UCSD-AML1 (cell line): ENCODE results near the gene RHOG.
A peak's percentile ranks its signal among the peaks of the same experiment; 100 is the strongest.
"Not testable (repeated sequence)": the region's sequence is repeated elsewhere in the genome, so short reads cannot be mapped to it uniquely, and the experiment has no call there.

Source experiments
- DNase-seq: peaks from one replicate; lab custom pipeline; 2025; ENCODE audit not compliant: unreplicated experiment; lab: John Stamatoyannopoulos, UW

Gene RHOG

DNA sequence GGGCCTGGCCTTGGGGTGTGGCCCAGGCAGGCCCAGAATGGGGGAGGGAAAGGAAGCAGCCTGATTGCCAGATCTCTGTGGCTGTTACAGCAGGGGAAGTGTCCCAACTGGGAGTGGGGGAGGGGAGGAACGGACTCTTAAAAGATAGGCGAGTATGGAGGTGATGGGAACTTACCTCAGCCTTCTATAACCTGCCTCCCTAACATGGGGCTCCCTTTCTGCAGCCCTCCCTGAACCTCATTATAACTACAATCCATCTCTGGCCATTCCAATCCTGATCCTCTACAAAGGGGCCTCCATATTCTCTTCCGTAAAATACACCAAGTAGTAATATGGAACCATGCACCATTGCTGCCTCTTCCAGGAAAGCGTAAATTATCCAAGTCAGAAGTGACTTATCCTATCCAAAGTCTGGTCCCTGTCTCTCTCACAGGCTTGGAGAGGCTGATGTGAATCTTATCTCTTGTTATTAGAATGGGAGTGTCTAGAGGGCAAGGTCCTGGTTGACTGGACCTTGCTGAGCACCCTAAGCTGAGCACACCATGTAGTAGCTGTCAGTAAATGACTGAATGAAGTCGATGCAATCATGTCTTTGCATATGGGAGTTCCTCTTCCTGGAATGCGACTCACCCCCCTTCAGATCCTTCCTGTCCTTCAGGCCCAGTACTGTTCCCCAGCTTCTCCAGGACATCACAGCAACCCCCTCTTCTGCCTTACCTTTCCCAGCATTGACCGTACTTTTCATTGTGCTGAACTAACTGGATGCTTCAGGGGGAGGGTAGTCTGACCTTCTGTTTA lies 5.9 kb downstream of the RHOG start:
- DNase-seq, result peak; percentile 81

DNA sequence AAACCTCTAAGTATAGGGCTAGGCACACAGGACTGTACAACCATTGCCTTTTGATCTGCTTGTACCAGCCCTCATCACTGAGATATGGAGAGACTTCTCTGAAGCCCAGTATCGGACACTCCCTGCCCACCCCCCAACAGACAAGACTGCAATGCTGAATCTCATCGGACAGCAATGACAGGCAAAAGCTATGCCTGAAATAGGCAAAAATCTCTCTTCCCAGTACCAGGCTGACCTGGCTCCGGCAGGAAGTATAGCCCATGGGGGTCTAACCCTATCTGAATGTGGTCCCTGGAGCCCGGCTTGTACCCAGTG lies 6.5 kb downstream of the RHOG start:
- DNase-seq, result no peak

DNA sequence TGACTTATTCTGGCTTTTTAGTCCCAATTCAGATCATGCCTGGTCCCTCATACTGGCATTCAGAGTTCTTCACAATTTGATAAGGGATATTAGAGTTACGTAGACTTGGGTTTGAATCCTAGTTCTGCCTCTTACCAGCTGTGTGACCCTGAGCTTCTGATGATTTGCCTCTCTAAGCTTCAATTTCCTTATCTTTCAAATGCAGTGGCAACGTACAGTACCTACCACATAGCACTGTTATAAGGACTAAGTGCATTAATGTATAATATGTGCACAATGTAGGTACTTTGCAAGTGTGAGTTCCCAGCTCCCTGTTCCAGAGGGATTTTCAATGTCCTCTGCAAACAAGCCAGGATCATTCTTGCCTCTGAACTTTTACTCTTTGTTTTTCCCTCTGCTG lies 7.3 kb downstream of the RHOG start:
- no peak for DNase-seq

DNA sequence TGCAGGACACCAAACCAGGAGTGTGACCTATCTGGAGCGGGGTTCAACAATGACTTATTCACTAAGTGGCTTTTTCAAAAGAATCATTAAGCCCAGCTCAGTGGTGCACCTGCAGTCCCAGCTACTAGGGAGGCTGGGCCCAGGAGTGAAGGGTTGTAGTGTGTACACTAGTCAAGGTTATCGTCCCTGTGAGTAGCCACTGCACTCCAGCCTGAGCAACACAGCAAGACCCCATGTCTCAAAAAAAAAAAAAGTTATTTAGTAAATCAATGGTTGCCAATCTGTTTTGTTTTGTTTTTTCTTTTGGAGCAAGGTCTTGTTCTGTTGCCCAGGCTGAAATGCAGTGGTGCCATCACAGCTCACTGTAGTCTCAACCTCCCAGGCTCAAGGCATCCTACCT lies 7.9 kb downstream of the RHOG start:
- no peak for DNase-seq

DNA sequence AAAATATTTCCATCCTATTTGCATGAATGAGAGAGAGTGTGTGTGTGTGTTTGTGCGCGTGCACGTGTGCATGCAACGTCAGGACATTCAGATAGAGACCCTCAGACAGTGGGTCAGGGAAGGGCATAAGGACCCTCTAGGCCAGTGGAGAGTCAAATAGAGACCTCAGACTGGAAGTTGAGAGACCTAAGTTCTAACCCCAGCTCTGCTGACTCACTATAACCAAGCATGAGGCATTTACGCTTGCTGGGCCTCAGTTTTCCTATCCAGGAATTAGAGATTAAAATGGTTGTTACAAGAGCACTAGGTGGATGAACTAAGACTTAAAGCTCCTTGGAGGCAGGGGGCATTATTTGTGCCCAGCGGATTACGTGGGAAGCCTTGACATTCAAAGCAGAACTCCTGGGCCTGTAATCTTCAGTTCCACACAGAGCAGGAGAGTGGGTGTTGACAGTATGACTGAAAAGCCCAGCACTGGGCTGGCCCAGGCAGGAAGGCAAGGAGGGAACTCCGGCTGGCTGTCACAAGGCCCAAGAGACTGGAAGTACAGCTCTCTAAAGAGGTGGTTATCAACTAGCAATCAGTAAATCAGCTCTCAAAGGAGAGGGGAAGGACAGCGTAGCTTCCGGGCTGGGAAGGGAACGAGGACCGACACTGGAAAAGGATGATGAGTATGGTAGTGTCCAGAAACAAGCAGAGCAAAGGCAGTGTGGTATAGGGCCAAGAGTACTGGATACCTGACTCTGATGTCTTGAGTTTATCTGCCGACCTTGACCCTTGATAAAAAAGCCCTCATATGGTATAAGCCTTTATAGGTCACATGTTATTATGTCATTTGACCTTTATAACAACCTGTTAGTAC lies 9.2 kb downstream of the RHOG start:
- DNase-seq, result peak; percentile 57

DNA sequence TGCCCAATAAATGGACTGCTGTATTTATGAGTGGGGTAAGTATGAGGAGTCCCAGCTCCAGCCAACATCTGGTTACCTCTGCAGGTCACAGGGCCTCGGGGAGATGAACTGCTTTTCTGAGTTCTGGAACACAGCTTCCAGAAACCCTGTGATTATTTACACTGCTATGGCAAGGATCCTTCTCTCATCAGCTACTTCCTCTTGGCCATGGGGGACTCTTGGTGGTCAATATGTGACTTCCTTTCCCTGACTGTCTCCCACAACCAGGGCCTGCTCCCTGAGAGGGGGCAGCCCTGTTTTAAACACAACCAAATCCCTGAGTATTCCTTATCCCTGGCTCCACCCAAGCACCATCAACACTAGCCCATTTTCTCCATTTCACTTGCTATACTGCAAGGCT lies 10.0 kb downstream of the RHOG start:
- DNase-seq, result no peak

DNA sequence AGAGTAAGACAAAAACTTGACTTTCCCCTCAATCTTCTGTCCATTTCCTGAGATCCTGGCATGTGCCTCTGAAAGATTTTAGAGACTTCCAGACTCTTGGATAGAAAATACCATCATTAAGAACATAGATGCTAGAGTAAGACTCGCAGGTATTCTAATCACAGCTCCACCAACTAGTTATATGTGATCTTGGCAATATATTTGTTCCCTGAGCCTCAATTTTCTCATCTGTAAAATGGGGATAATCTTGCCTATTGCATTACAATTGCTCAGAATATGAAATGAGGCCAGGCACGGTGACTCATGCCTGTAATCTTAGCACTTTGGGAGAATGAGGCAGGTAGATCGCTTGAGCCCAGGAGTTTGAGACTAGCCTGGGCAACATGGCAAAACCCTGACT lies 10.7 kb downstream of the RHOG start:
- no peak for DNase-seq

DNA sequence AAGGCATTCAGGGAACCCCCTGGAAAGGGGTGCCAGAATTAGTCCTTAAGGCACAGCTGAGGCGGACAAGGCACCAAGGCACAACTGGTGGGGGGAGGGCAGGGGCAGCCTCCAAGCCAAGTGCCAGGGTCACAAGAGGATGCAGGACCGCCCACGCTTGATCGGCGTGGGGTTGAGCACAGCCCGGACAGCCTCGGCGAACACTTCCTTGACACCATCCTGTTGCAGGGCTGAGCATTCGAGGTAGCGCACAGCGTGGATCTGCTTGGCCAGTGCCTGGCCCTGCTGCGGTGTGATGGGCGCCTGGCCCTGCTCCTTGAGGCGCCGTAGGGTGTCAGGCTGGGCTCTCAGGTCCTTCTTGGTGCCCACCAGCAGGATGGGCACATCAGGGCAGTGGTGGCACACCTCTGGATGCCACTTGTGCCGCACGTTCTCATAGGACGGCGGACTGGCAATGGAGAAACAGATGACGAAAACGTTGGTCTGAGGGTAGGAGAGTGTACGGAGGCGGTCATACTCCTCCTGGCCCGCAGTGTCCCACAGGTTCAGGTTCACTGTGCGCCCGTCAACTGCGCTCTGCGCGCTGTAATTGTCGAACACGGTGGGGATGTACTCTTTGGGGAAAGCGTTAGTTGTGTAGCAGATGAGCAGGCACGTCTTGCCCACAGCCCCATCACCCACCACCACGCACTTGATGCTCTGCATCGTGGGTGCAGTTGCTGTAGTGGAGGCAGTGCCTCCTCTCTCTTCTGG lies 13.1 kb downstream of the RHOG start:
- DNase-seq, result no peak

DNA sequence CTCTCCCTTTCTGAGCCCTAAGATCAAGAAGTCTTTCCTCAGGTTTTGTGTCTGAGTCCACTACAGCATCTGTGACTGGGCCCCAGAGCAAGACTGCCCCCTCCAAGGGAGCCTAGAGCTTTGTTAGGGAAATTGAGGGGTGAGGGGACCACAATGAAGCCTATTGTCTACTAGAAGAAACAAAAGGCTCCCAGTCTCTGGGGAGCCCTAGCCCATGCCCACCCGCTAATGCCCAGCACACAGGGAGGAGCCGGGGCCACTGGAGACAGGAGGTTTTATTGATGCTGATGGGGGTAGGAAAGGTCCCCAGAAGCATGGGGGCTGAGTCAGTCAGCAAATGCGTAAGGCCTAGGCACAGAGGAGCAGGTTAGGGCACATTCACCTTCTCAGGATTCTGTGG lies 14.0 kb downstream of the RHOG start:
- DNase-seq, result no peak

DNA sequence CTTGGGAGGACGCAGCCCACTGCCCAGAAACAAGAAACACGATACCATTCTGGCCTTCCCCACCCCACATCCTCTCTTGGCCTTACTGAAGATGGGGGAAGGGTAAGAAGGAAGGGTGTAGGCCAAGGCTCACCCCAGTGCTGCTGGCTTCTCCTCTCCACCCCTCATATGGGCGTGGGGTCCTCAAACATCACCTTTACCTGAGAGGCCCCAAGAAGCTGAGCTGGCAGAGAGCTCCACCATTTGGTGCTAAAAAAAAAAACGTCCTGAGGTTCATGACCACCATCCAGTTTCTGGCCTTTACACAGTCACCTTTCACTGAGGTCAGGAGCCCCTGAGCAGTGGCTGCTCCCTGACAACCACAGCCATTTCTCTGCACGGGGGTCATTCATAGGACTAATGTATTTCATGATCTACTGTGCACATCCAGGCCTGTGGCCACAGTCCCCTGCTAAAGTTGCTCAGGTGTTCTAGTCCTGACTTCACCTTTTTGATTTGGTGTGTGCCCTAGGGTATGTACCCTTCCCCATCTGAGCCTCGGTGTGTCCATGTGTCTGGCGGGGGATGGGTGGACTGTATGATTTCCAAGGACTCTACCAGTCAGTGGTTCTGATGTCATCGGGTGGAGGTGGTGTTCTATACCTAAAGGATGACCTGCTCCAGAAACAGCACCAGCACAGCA lies 15.1 kb downstream of the RHOG start:
- DNase-seq, result no peak

DNA sequence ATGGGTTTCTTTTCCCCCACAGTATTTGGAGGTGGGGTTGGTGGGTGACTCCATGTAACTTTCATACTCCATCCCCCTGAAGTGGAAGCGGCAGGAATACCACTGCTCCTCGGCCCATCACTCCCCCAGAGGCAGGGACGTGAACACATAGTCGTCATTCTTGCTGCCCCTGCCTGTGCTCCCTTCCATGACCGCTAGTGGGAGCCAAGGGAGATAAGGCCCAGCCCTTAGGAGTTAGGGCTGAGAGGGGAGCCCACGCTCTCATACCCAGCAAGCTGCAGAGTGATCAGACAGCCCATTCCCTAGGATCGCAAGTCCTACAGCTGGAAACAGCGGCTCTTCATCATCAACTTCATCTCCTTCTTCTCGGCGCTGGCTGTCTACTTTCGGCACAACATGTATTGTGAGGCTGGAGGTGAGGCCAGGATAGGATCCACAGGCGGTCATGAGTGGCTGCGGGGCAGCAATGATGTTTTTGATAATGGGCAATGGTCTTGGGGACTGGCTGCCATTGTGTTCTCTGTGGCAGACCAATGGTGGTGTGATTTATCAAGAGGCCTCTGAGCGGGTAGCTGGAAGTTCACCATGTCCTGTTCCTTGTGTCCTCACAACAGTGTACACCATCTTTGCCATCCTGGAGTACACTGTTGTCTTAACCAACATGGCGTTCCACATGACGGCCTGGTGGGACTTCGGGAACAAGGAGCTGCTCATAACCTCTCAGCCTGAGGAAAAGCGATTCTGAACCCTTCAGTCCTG lies 15.9 kb downstream of the RHOG start:
- DNase-seq, result peak; percentile 87

DNA sequence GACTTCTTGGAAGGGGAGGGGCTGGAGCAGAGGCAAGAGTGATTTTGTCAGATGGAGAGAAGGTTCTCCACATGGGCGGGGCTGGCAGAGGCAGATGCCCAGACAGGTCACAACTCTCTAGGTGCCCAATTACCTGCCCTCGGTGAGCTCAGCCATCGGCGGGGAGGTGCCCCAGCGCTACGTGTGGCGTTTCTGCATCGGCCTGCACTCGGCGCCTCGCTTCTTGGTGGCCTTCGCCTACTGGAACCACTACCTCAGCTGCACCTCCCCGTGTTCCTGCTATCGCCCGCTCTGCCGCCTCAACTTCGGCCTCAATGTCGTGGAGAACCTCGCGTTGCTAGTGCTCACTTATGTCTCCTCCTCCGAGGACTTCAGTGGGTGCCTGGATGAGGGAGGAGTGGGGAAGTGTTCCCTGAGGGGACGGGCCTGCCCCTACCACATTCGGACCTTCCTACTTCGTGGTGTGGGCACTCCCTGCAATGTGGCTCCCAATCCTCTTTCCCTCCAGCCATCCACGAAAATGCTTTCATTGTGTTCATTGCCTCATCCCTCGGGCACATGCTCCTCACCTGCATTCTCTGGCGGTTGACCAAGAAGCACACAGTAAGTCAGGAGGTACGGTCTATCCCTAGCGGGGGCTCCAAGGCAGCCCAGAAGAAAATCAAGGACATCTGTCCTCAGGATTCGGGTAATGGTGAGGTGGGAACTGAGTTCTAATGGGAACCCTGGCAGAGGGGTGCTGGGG lies 16.8 kb downstream of the RHOG start:
- DNase-seq, result no peak

DNA sequence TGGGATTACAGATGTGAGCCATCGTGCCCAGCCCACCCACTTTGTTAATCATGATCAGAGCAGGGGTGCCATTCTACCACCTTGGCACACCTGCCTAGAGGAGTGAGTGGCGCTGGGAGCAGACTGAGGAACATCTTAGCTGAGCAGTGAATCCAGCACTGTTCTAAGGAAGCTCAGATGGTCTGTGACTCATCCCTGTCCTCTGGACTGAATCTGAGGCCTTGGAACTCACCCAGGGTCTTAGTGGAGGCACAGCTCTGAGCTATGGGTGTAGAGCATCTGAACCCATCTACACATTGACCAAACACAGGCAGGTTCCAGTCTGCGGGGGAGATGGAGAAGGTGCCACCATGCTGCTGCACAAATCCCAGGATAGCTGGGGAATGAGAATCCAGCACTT lies 17.5 kb downstream of the RHOG start:
- no peak for DNase-seq

DNA sequence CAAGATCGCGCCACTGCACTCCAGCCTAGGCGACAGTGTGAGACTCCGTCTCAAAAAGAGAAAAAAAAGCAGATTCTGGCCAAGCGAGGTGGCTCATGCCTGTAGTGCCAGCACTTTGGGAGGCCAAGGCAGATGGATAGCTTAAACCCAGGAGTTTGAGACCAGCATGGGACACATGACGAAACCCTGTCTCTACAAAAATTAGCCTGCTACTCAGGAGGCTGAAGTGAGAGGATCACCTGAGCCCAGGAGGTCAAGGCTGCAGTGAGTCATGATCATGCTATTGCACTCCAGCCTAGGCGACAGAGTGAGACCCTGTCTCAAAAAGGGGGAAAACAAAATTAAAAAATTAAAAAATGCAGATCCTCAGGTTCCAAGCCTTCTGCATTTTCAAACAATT lies 18.4 kb downstream of the RHOG start:
- DNase-seq, result no peak

DNA sequence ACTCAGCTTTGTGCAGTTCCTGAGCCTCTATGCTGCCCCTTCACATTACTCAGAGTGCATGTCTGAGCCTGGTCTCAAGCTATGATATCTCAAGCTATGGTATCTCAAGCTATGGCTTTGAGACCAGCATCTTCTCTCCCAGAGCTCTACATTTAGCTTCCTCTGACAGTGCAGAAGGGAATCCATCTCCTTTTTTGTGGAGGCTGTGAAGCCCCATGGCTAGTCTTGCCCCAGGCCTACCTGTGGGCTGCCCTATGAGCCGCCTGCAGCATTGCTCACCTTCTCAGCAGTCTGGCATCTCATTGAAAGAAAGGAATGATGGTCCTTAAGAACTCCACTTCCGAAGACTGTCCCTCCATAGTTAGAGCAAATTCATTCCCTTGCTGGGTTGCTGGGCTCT lies 19.8 kb downstream of the RHOG start:
- no peak for DNase-seq

DNA sequence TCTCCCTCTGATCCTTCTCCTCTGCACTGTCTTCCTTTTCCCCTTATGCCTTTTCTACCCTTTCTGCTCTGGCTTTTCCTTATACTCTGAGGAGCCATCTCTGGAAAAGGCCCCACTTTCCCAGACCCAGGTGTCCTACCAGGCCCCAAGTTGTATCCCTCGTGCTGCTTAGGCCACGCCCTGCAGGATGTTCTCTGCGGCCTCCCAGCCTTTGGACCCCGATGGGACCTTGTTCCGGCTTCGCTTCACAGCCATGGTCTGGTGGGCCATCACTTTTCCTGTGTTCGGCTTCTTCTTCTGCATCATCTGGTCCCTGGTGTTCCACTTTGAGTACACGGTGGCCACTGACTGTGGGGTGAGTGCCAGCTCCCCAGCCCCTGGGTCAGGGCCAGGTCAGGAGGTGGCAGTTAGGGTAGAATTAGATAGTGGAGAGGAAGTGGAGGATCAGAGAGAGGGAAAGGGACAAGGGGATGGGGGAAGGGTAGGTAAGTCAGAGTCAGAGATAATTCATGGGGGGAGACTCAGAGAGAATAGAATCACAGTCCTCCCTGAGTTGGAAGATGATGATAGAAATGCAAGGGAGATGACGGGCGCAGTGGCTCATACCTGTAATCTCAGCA lies 23.5 kb downstream of the RHOG start:
- DNase-seq, result no peak

DNA sequence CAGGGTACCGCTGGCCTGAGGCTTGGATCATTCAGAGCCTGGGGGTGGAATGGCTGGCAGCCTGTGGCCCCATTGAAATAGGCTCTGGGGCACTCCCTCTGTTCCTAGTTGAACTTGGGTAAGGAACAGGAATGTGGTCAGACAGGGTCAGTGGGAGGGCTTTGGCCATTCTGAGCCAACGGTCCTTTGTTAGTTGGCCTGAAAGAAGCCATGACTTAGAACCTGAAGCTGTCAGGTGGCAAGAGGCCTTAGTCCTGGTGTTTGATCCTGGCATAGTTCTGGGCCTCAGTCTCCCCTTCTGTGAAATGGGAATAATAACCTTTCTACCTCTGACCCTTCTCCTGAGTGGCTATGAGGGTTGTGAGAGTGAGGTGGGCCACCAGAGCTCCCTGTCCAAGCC lies 24.1 kb downstream of the RHOG start:
- DNase-seq, result no peak

DNA sequence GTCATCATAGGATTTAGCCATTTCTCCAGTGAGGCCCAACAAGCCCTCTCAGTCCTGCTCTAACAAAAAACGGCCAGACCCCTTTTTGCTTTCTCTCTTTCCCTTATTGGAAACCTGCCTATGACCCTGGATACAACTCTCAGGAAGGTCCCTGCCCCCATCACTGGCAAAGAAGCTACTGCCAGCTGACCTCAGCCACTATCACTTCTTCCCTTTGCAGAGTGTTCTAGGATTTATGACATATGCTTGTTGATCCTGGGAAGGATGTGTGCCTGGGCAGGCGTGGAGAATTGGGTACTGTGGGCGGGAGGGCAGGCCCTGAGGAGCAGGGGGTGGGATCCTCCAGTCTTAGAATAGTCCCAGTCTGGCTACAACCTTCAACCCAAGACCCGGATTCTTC lies 24.9 kb downstream of the RHOG start:
- DNase-seq, result no peak

DNA sequence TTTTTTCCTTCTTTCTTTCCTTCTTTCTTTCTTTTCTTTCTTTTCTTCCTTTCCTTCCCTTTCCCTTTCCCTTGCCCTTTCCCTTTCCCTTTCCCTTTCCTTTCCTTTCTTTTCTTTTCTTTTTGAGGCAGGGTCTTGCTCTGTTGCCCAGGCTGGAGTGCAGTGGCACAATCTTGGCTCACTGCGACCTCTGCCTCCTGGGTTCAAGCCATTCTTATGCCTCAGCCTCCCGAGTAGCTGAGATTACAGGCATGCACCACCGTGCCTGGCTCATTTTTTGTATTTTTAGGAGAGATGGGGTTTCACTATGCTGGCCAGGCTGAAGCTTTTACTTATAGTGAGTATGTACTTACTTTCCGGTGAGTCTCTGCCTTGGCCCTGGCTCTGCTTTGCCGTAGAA lies 25.9 kb downstream of the RHOG start:
- DNase-seq, result not testable (repeated sequence)
